Astrocyte of the spinal cord (primary cell): ENCODE measurements around the gene ANK3.

ENCODE experiments used
- DNase-seq: peaks from one replicate; pipeline ENCODE4 v3.0.0; 2011; ENCODE audit warnings: low read depth, low spot score
- H3K4me3 ChIP-seq: 2 replicates; pipeline ENCODE4 v1.5.1; 2011; ENCODE audit warnings: low read depth, mild to moderate bottlenecking, low read length, moderate library complexity
- CTCF ChIP-seq: IDR thresholded peaks from 2 replicates; pipeline ENCODE4 v1.5.1; 2012; ENCODE audit warnings: low read depth, mild to moderate bottlenecking, low read length, inconsistent platforms
- in situ Hi-C: cut with HindIII; loops from 2 replicates; pipeline ENCODE4 v1.10.0; 2017; ENCODE audit warnings: low sequenced_read_pairs

ANK3 gene

GRCh38 chr10:60212195-60212594 lies 177.5 kb downstream of the ANK3 start:
- no peak overlapping the region for H3K4me3 ChIP-seq
- DNase-seq = no peak
- TF ChIP-seq CTCF = no peak
- in situ Hi-C loops = no loop called here

DNA sequence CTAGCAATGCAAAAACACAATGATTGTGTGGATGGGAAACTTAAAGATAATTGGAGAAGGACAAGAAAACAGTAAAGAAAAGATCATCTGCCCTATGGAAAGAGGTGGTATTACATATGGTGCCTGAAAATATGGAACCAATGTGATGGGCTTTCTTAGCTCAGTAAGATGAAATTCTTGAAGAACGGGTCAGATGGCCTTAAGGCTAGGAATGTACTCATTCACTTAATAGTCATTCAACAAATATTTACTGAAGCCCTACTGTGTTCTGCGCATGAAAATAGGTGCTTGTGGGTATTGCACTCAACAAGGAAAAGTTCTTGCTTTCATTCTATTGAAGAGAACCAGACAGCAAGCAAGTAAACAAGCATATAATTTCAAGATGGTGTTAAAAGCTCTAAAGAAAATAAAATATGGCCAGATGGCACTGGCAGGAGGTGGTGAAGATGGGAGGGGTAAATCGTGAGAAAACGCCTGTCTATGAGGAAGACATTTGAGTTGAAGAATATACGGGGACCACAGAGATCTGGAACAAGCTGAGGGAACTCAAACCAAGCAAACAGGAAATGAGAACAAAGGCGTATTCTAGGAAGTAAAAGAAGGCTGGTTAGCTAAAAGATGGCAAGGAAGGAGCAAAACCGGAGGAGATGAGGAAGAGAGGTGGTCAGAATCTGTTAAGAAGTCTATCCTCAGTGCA lies 179.7 kb downstream of the ANK3 start:
- no peak for DNase-seq
- in situ Hi-C loops = no loop called here
- TF ChIP-seq CTCF = no peak
- no peak overlapping the region for H3K4me3 ChIP-seq

DNA sequence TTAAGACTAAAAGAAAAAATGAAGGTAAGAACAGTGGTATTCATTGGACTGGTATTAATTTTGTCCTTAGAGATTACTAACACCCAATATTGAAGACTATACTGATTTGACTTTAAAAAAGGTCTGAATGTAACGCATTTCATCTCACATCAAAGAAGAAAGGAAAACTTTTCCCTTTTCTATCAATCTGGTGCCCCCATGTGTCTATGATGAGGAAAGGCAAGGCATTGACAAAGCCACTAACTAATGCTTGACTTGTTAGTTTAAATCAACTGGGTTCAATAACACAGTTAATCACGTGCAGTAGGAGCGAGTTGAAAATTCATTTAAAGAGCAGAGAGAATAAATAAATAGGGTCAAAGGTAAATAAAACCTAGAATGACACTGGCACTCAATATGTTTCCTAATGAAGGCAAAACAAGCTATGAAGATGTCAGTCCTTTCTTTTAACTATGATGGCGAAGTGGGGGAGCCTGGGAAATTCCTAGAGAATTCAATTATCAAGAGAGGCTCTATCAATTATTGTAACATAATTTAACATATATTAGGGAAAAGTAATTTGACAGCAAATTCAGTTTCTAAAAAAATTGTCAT lies 180.9 kb downstream of the ANK3 start:
- peak; percentile 60 for DNase-seq
- TF ChIP-seq CTCF = peak; percentile 79
- no peak overlapping the region for H3K4me3 ChIP-seq
- in situ Hi-C loops = no loop called here

DNA sequence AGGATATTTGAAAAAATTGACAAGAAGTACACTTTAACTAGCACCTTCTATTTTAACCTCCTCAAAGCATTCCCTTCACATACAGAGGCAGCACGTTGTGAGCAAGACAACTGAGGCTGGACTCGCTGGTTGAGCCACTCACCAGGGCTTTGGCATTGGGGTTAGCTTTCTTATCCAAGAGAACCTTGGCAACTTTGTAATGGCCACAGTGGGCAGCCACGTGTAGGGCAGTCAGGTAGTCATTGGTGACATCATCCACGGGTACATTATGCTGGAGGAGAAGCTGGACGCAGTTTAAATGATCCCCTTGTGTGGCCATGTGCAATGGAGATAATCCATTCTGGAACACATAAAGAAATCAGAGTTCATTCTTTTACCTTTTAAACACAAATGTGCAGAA lies 181.8 kb downstream of the ANK3 start:
- in situ Hi-C loops = no loop called here
- TF ChIP-seq CTCF = no peak
- no peak for DNase-seq
- H3K4me3 ChIP-seq = no peak overlapping the region

GRCh38 chr10:60206735-60207134 lies 182.9 kb downstream of the ANK3 start:
- in situ Hi-C loops = no loop called here
- no peak overlapping the region for H3K4me3 ChIP-seq
- no peak for TF ChIP-seq CTCF
- peak; percentile 17 for DNase-seq

- TF ChIP-seq CTCF = no peak
- in situ Hi-C loops = no loop called here
- no peak overlapping the region for H3K4me3 ChIP-seq
- DNase-seq = no peak
Measured at GRCh38 chr10:60205741-60206140, 183.9 kb downstream of the ANK3 start.
